WTC11 (cell line): ENCODE results near the gene ATP10D. TPM values are rescaled to one million over a fixed set of nuclear protein-coding genes. Genes with fewer than 3 reads are reported as not detected.

ENCODE experiments used
- ATAC-seq: fragments of 200-7000 bp; cut with Tn5 transposase; 2 replicates; pipeline ENCODE4 v1.10.0; 2021; ENCODE audit warnings: mild to moderate bottlenecking, moderate library complexity
- CTCF ChIA-PET: fragments of 300-600 bp; sonication (Branson Sonifier 250); formaldehyde crosslinking; loops from one replicate; lab custom pipeline; 2021; ENCODE audit warnings: antibody characterized with exemption; lab: Charles Lee
- POLR2A ChIA-PET: fragments of 350-600 bp; sonication (Branson Sonifier 250); formaldehyde crosslinking; loops from one replicate; lab custom pipeline; 2021; ENCODE audit warnings: antibody characterized with exemption; lab: Charles Lee
- DNase-seq: peaks from one replicate; pipeline ENCODE4 v3.0.0; 2021; ENCODE audit warnings: low spot score
- H3K27ac Mint-ChIP-seq: 2 replicates; pipeline ENCODE4 v1.8.0; 2021; ENCODE audit warnings: mixed read lengths
- H3K27me3 Mint-ChIP-seq: 2 replicates; pipeline ENCODE4 v1.8.0; 2021; ENCODE audit warnings: low read depth, mild to moderate bottlenecking, moderate library complexity, mixed read lengths
- H3K36me3 Mint-ChIP-seq: 2 replicates; pipeline ENCODE4 v1.8.0; 2021; ENCODE audit warnings: mixed read lengths
- H3K4me1 Mint-ChIP-seq: 2 replicates; pipeline ENCODE4 v1.8.0; 2022; ENCODE audit warnings: mixed read lengths
- H3K4me3 Mint-ChIP-seq: 2 replicates; pipeline ENCODE4 v1.8.0; 2021; ENCODE audit warnings: mild to moderate bottlenecking, moderate library complexity, mixed read lengths
- H3K9me3 Mint-ChIP-seq: 2 replicates; pipeline ENCODE4 v1.8.0; 2021; ENCODE audit warnings: mixed read lengths
- ATF1 ChIP-seq: sonication (generic); formaldehyde crosslinking; IDR thresholded peaks from 2 replicates; pipeline ENCODE4 v1.8.1; 2023; ENCODE audit warnings: mild to moderate bottlenecking, moderate library complexity, missing genetic modification reagents
- CDX4 ChIP-seq: fragments of 250-450 bp; sonication (Bioruptor Pico); IDR thresholded peaks from 2 replicates; pipeline ENCODE4 v1.9.0; 2021; ENCODE audit warnings: moderate library complexity, mild to moderate bottlenecking, inconsistent platforms, borderline replicate concordance
- CREM ChIP-seq: sonication (generic); formaldehyde crosslinking; IDR thresholded peaks from 2 replicates; pipeline ENCODE4 v1.8.1; 2022; ENCODE audit warnings: mild to moderate bottlenecking, missing genetic modification reagents, moderate library complexity
- E2F1 ChIP-seq: sonication (generic); formaldehyde crosslinking; IDR thresholded peaks from 2 replicates; pipeline ENCODE4 v1.8.0; 2022; ENCODE audit warnings: mild to moderate bottlenecking, missing genetic modification reagents
- ESRRA ChIP-seq: sonication (generic); formaldehyde crosslinking; IDR thresholded peaks from 2 replicates; pipeline ENCODE4 v1.8.1; 2022; ENCODE audit warnings: mild to moderate bottlenecking, missing genetic modification reagents, borderline replicate concordance
- GRHL2 ChIP-seq: fragments of 250-450 bp; sonication (Bioruptor Pico); IDR thresholded peaks from 2 replicates; pipeline ENCODE4 v1.8.0; 2022; ENCODE audit warnings: mild to moderate bottlenecking, moderate library complexity; ENCODE audit not compliant: insufficient replicate concordance, severe bottlenecking
- GTF2I ChIP-seq: fragments of 250-450 bp; sonication (Bioruptor Pico); conservative IDR thresholded peaks from 2 replicates; pipeline ENCODE4 v1.4.0; 2021; ENCODE audit warnings: mild to moderate bottlenecking
- IRF1 ChIP-seq: sonication (generic); formaldehyde crosslinking; IDR thresholded peaks from 2 replicates; pipeline ENCODE4 v1.8.0; 2023; ENCODE audit warnings: missing genetic modification reagents
- JAZF1 ChIP-seq: fragments of 250-450 bp; sonication (Bioruptor Pico); IDR thresholded peaks from 2 replicates; pipeline ENCODE4 v1.9.0; 2021; ENCODE audit warnings: moderate library complexity, mild to moderate bottlenecking, inconsistent platforms
- KAT7 ChIP-seq: sonication (generic); formaldehyde crosslinking; IDR thresholded peaks from 2 replicates; pipeline ENCODE4 v1.8.1; 2023; ENCODE audit warnings: missing genetic modification reagents, mild to moderate bottlenecking, borderline replicate concordance
- RORB ChIP-seq: fragments of 250-450 bp; sonication (Bioruptor Pico); IDR thresholded peaks from 2 replicates; pipeline ENCODE4 v1.9.0; 2021; ENCODE audit warnings: mild to moderate bottlenecking
- SMAD3 ChIP-seq: sonication (generic); formaldehyde crosslinking; IDR thresholded peaks from 2 replicates; pipeline ENCODE4 v1.8.0; 2022; ENCODE audit warnings: missing genetic modification reagents, mild to moderate bottlenecking, borderline replicate concordance
- SMAD4 ChIP-seq: sonication (generic); formaldehyde crosslinking; IDR thresholded peaks from 2 replicates; pipeline ENCODE4 v1.8.0; 2022; ENCODE audit warnings: mild to moderate bottlenecking, missing genetic modification reagents
- ZMAT4 ChIP-seq: fragments of 250-450 bp; sonication (Bioruptor Pico); IDR thresholded peaks from 2 replicates; pipeline ENCODE4 v1.9.0; 2021; ENCODE audit warnings: mild to moderate bottlenecking
- ZNF121 ChIP-seq: sonication (generic); formaldehyde crosslinking; IDR thresholded peaks from 2 replicates; pipeline ENCODE4 v1.8.0; 2023; ENCODE audit warnings: missing genetic modification reagents
- ZNF138 ChIP-seq: sonication (generic); formaldehyde crosslinking; conservative IDR thresholded peaks from 2 replicates; pipeline ENCODE4 v1.8.1; 2022; ENCODE audit warnings: mild to moderate bottlenecking, moderate library complexity, missing genetic modification reagents
- ZNF232 ChIP-seq: sonication (generic); formaldehyde crosslinking; IDR thresholded peaks from 2 replicates; pipeline ENCODE4 v1.8.0; 2022; ENCODE audit warnings: mild to moderate bottlenecking, missing genetic modification reagents
- ZNF263 ChIP-seq: sonication (generic); formaldehyde crosslinking; IDR thresholded peaks from 2 replicates; pipeline ENCODE4 v1.8.1; 2022; ENCODE audit warnings: low read depth, mild to moderate bottlenecking, moderate library complexity, missing genetic modification reagents
- ZNF317 ChIP-seq: sonication (generic); formaldehyde crosslinking; IDR thresholded peaks from 2 replicates; pipeline ENCODE4 v1.8.1; 2023; ENCODE audit warnings: low read depth, mild to moderate bottlenecking, moderate library complexity, missing genetic modification reagents, borderline replicate concordance
- ZNF671 ChIP-seq: fragments of 250-450 bp; sonication (Bioruptor Pico); IDR thresholded peaks from 2 replicates; pipeline ENCODE4 v1.8.0; 2021; ENCODE audit warnings: mild to moderate bottlenecking
- total RNA-seq: library from RNA; stranded (reverse); gene quantifications from 3 replicates; pipeline ENCODE4 v1.2.3, GENCODE V29; 2021
- TF ChIP-seq, protein P1 (sequence below): fragments of 250-450 bp; sonication (Bioruptor Pico); IDR thresholded peaks from 2 replicates; pipeline ENCODE4 v1.9.0; 2021; ENCODE audit warnings: mild to moderate bottlenecking
- TF ChIP-seq, protein P2 (sequence below): sonication (generic); formaldehyde crosslinking; IDR thresholded peaks from 2 replicates; pipeline ENCODE4 v1.8.0; 2022; ENCODE audit warnings: mild to moderate bottlenecking, missing genetic modification reagents

Gene ATP10D
- total RNA-seq, 1 experiment from 2014 or later = 3.1 TPM

- Mint-ChIP-seq H3K4me3 (no peak overlapping the region), H3K9me3 (no peaks in the 10 kb centered on the region), H3K36me3 (no peaks in the 10 kb centered on the region), H3K4me1 (peaks cover 10% of the 10 kb centered on the region), H3K27ac (no peak overlapping the region), H3K27me3 (no peaks in the 10 kb centered on the region)
- TF ChIP-seq ESRRA (no peak), ZNF671 (no peak), GTF2I (CRISPR knock-in tag) (no peak), KAT7 (no peak), ZNF317 (CRISPR knock-in tag) (no peak), ZNF121 (CRISPR knock-in tag) (no peak), E2F1 (CRISPR knock-in tag) (no peak), GRHL2 (CRISPR knock-in tag) (no peak)
- ChIA-PET CTCF (no interaction called here), POLR2A (no interaction called here)
- no peak for DNase-seq
- no peak for ATAC-seq
Observed at GRCh38 chr4:47469951-47470350, 15.1 kb upstream of the ATP10D start.

DNA sequence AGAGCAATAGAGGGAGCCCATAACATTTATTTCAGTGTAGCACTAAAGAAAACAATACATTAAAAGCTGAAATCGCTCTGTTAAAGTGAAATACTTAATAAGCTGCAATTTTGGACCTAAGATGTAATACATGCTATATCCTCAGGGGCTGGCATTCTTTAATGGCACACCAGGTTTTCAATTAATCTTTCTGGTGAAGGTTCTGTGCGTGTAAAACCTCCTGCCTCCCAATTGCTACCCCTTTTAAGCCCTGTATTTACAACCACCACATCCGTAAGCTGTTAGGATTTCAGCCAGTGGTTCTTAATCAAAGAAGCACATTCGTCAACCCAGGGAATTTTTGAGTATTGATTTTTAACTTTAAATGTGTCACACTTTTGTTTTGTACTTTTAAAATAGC is 14.0 kb upstream of the ATP10D start:
- DNase-seq (no peak), ATAC-seq (no peak)
- CTCF ChIA-PET = no interaction called here
- TF ChIP-seq SMAD3 (CRISPR knock-in tag) = no peak
- no peak for TF ChIP-seq ZNF138 (CRISPR knock-in tag)
- TF ChIP-seq SMAD4 (CRISPR knock-in tag) = no peak
- no peak for TF ChIP-seq ESRRA
- TF ChIP-seq IRF1 (CRISPR knock-in tag) = no peak
- Mint-ChIP-seq H3K27ac (no peak overlapping the region), H3K9me3 (no peaks in the 10 kb centered on the region), H3K27me3 (no peaks in the 10 kb centered on the region), H3K4me3 (no peak overlapping the region), H3K36me3 (no peaks in the 10 kb centered on the region), H3K4me1 (peaks cover 16% of the 10 kb centered on the region)
- POLR2A ChIA-PET = no interaction called here

DNA sequence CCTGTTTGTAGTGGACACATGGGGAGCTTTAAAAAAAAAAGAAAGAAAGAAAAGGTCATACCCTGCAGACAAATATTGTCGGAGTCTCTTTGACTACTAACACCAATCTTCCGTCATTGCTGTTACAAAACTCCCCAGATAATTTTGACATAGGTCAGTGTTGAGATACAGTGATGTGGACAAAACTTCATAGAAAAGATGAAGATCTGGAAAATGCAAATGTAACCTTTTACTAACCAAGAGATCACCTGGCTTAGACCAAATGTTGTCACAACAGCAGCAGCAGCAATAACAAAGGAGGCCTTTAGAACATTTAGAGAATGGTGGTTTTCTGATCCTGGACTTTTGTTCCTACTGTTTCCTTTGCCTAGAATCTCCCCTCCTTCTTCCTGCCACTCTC is 13.5 kb upstream of the ATP10D start:
- no peak overlapping the region for H3K4me3 Mint-ChIP-seq

GRCh38 chr4:47473141-47473750 is 11.8 kb upstream of the ATP10D start:
- no peak overlapping the region for H3K27ac Mint-ChIP-seq
- H3K4me1 Mint-ChIP-seq = peaks cover 18% of the 10 kb centered on the region
- no peaks in the 10 kb centered on the region for H3K27me3 Mint-ChIP-seq
- ChIA-PET CTCF (interaction anchor here (0.6 to 1.2 kb wide), 2 partner anchors 9 to 91 kb away, joined by 3 to 4 read pairs; no protein-coding TSS in a partner anchor), POLR2A (no interaction called here)
- no peaks in the 10 kb centered on the region for H3K36me3 Mint-ChIP-seq
- H3K9me3 Mint-ChIP-seq = no peaks in the 10 kb centered on the region
- DNase-seq = no peak
- no peak for ATAC-seq
- H3K4me3 Mint-ChIP-seq = no peak overlapping the region
- no peak for TF ChIP-seq JAZF1
- TF ChIP-seq, protein P1, sequence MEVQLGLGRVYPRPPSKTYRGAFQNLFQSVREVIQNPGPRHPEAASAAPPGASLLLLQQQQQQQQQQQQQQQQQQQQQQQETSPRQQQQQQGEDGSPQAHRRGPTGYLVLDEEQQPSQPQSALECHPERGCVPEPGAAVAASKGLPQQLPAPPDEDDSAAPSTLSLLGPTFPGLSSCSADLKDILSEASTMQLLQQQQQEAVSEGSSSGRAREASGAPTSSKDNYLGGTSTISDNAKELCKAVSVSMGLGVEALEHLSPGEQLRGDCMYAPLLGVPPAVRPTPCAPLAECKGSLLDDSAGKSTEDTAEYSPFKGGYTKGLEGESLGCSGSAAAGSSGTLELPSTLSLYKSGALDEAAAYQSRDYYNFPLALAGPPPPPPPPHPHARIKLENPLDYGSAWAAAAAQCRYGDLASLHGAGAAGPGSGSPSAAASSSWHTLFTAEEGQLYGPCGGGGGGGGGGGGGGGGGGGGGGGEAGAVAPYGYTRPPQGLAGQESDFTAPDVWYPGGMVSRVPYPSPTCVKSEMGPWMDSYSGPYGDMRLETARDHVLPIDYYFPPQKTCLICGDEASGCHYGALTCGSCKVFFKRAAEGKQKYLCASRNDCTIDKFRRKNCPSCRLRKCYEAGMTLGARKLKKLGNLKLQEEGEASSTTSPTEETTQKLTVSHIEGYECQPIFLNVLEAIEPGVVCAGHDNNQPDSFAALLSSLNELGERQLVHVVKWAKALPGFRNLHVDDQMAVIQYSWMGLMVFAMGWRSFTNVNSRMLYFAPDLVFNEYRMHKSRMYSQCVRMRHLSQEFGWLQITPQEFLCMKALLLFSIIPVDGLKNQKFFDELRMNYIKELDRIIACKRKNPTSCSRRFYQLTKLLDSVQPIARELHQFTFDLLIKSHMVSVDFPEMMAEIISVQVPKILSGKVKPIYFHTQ (CRISPR knock-in tag) = no peak
- TF ChIP-seq CREM (CRISPR knock-in tag) = no peak
- TF ChIP-seq ZNF671 = no peak
- TF ChIP-seq RORB (CRISPR knock-in tag) = no peak
- TF ChIP-seq ZNF232 = no peak
- TF ChIP-seq ATF1 (CRISPR knock-in tag) = no peak
- TF ChIP-seq, protein P2, sequence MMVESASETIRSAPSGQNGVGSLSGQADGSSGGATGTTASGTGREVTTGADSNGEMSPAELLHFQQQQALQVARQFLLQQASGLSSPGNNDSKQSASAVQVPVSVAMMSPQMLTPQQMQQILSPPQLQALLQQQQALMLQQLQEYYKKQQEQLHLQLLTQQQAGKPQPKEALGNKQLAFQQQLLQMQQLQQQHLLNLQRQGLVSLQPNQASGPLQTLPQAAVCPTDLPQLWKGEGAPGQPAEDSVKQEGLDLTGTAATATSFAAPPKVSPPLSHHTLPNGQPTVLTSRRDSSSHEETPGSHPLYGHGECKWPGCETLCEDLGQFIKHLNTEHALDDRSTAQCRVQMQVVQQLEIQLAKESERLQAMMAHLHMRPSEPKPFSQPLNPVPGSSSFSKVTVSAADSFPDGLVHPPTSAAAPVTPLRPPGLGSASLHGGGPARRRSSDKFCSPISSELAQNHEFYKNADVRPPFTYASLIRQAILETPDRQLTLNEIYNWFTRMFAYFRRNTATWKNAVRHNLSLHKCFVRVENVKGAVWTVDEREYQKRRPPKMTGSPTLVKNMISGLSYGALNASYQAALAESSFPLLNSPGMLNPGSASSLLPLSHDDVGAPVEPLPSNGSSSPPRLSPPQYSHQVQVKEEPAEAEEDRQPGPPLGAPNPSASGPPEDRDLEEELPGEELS = no peak
- no peak for TF ChIP-seq ZNF263
- no peak for TF ChIP-seq ZMAT4 (CRISPR knock-in tag)

More for the DNA sequence above, 13.5 kb upstream of the ATP10D start:
- Mint-ChIP-seq H3K9me3 (no peaks in the 10 kb centered on the region), H3K4me1 (peaks cover 17% of the 10 kb centered on the region), H3K27me3 (no peaks in the 10 kb centered on the region), H3K36me3 (no peaks in the 10 kb centered on the region), H3K27ac (0 out of 2 replicates have a peak overlapping the region, but pooled peaks have one; percentile 2)
- POLR2A ChIA-PET = no interaction called here
- CTCF ChIA-PET = no interaction called here
- ATAC-seq (no peak; the same call in 1 of the 2 replicates), DNase-seq (no peak)
- no peak for TF ChIP-seq CDX4
